HFFc6 (cell line): ENCODE results near the gene APOL4. TPM values are rescaled to one million over a fixed set of nuclear protein-coding genes. Genes with fewer than 3 reads are reported as not detected.

Source experiments
- DNase-seq: peaks from one replicate; pipeline ENCODE4 v3.0.0-alpha.2; 2018
- H3K27ac Mint-ChIP-seq: 2 replicates; pipeline ENCODE4 v1.8.0; 2020; ENCODE audit warnings: mild to moderate bottlenecking, mixed read lengths
- H3K27me3 Mint-ChIP-seq: 2 replicates; pipeline ENCODE4 v1.8.0; 2021; ENCODE audit warnings: mild to moderate bottlenecking, moderate library complexity, mixed read lengths; ENCODE audit not compliant: insufficient read depth
- H3K36me3 Mint-ChIP-seq: 2 replicates; pipeline ENCODE4 v1.8.0; 2021; ENCODE audit warnings: low read depth, mixed read lengths
- H3K4me1 Mint-ChIP-seq: 2 replicates; pipeline ENCODE4 v1.8.0; 2020; ENCODE audit warnings: low read depth, mixed read lengths
- H3K4me3 Mint-ChIP-seq: 2 replicates; pipeline ENCODE4 v1.8.0; 2020; ENCODE audit warnings: mild to moderate bottlenecking, moderate library complexity, mixed read lengths
- H3K9me3 Mint-ChIP-seq: 2 replicates; pipeline ENCODE4 v1.8.0; 2020; ENCODE audit warnings: mild to moderate bottlenecking, mixed read lengths
- total RNA-seq, 6 experiments: library from RNA; stranded (reverse); fragmentation: NEBNext Ultra II Directional; extraction: Animal tissue kit (Norgen Biotek cat#: 25700); gene quantifications; 2 replicates in 1 of 6; 3 replicates in 5 of 6; pipeline ENCODE4 v1.2.3, GENCODE V29; 2021
- TF ChIP-seq, protein P1 (sequence below): fragments of 200-600 bp; sonication (generic); IDR thresholded peaks from 2 replicates; pipeline ENCODE4 v1.5.0; 2021; ENCODE audit warnings: antibody characterized with exemption, mild to moderate bottlenecking

The APOL4 gene
- total RNA-seq, 6 experiments from 2014 or later = not detected

DNA sequence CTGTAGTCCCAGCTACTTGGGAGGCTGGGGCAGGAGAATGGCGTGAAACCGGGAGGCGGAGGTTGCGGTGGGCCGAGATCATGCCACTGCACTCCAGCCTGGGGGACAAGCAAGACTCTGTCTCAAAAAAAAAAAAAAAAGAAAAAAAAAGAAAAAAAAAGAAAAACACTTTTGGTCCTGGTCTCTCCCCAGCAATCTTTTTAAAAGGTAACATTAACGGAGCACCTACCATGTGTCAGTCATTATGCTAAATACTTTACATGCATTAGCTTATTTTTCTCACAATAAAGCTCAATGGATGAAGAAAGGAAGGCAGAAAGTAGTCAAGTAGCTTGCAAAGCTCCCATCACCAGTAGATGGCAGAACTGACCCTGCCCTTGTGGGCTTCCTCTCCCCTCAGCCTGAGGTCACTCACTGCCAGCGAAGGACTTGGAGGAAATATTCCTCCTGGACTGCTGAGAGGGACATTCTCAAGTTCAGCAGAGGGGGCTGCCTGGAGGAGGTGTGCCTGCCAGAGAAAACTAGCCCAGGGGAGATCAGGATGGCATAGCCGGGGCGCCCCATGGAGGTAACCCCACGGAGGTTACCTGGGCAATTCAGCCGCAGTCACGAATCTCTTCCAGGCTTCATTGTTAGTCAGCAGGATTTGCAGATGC is 56.6 kb downstream of the APOL4 start:
- Mint-ChIP-seq H3K4me1 (peaks cover 16% of the 10 kb centered on the region), H3K4me3 (peak overlapping the region; percentile 34; the same call in 1 of the 2 replicates), H3K27me3 (peaks cover 32% of the 10 kb centered on the region), H3K27ac (peak overlapping the region; percentile 25; the same call in 1 of the 2 replicates), H3K36me3 (no peaks in the 10 kb centered on the region), H3K9me3 (no peaks in the 10 kb centered on the region)
- TF ChIP-seq, protein P1, sequence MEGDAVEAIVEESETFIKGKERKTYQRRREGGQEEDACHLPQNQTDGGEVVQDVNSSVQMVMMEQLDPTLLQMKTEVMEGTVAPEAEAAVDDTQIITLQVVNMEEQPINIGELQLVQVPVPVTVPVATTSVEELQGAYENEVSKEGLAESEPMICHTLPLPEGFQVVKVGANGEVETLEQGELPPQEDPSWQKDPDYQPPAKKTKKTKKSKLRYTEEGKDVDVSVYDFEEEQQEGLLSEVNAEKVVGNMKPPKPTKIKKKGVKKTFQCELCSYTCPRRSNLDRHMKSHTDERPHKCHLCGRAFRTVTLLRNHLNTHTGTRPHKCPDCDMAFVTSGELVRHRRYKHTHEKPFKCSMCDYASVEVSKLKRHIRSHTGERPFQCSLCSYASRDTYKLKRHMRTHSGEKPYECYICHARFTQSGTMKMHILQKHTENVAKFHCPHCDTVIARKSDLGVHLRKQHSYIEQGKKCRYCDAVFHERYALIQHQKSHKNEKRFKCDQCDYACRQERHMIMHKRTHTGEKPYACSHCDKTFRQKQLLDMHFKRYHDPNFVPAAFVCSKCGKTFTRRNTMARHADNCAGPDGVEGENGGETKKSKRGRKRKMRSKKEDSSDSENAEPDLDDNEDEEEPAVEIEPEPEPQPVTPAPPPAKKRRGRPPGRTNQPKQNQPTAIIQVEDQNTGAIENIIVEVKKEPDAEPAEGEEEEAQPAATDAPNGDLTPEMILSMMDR = peak; percentile 83
- peak; percentile 62 for DNase-seq

DNA sequence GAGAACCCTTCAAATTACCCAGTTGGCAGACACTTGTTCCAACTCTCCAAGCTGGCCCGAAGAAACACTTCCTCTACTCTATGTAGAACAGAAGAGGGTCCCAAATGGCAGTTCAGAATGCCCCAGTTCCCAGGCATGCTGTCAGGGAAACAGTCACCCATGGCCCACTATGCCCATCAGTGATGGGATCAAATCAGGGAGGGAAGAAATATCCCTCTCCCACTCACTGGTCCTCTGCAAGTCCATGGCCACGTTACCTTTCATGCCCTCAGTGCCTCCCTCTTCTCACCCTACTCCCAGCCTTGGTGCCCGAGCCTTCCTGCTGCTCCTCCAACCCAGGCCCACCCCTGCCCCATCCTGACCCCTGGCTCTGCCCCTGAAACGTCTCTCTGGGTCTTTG is 57.7 kb downstream of the APOL4 start:
- H3K9me3 Mint-ChIP-seq = no peaks in the 10 kb centered on the region
- no peak overlapping the region for H3K4me3 Mint-ChIP-seq
- TF ChIP-seq, protein P1 = no peak
- DNase-seq = no peak
- H3K27me3 Mint-ChIP-seq = peaks cover 28% of the 10 kb centered on the region
- peaks cover 16% of the 10 kb centered on the region for H3K4me1 Mint-ChIP-seq
- no peak overlapping the region for H3K27ac Mint-ChIP-seq
- no peaks in the 10 kb centered on the region for H3K36me3 Mint-ChIP-seq

DNA sequence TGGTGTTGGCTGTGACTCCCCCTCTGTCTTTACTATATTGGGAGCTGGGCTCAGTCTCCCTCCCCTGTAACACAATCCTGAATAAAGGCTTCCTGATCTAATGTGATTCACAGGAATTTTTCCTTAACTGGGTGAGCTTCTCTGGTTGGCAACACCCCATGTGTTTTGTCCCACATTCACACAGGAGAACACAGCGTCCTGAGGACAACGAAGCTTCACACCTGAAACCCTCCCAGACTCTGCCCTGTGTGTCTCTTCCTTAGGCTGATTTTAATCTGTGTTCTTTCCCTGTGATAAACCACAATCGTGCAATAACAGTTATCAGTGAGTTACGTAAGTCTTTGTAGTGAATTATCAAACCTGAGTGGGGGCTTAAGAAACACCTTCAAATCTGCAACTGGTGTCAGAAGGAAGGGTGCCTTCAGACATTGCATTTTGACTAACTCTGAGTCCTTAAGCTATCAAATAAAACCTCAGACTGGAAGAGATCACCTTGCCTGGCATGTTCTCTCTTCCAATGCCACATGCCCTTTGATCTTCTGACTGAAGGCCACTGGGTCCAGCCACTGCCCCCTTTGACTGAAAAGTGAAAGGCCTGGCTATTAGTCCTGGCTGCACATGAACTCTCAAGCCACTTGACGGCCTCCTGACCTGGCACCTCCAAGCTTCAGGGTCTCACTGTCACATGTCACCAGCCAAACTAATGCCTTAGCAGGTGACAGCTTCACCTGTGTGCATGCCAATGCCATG is 58.4 kb downstream of the APOL4 start:
- peaks cover 28% of the 10 kb centered on the region for H3K27me3 Mint-ChIP-seq
- peaks cover 16% of the 10 kb centered on the region for H3K4me1 Mint-ChIP-seq
- no peak overlapping the region for H3K4me3 Mint-ChIP-seq
- TF ChIP-seq, protein P1 = no peak
- H3K27ac Mint-ChIP-seq = no peak overlapping the region
- no peaks in the 10 kb centered on the region for H3K9me3 Mint-ChIP-seq
- H3K36me3 Mint-ChIP-seq = no peaks in the 10 kb centered on the region
- no peak for DNase-seq

DNA sequence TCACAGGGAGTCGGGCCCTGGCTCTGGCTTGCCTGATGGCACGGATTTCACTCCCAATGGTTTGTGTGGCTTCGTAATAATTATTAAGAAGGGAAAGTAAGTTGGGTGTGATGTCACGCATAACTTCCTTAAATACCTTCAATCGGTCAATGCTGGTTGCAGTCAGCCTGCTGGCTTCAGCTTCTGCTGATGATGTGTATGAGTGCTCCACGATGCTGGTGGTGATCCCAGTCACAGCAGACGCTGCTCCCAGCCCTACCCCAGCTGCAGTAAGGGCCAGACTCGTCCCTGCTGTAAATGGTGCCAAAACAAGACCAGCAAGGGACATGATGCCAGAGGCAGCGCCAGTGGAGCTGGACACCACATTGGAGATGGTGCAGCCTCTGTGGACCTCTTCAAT is 60.1 kb downstream of the APOL4 start:
- Mint-ChIP-seq H3K36me3 (no peaks in the 10 kb centered on the region), H3K27me3 (peaks cover 26% of the 10 kb centered on the region), H3K9me3 (no peaks in the 10 kb centered on the region), H3K27ac (no peak overlapping the region), H3K4me3 (no peak overlapping the region), H3K4me1 (peaks cover 28% of the 10 kb centered on the region)
- TF ChIP-seq, protein P1 = no peak
- DNase-seq = no peak

Other genes starting within 250 kb of the APOL4 start
- gene RBFOX2, start 173.0 kb downstream of the APOL4 start, total RNA-seq = 100 to 1,000 TPM; 139 to 165 (median 155) TPM
- gene APOL3, start 41.1 kb downstream of the APOL4 start, total RNA-seq = 1 to 10 TPM; 1.0 to 2.3 (median 2.2) TPM
- 10 to 100 TPM; 27.7 to 42.5 (median 38.5) TPM for gene APOL2, start 37.7 kb upstream of the APOL4 start, total RNA-seq
- 1 to 10 TPM in 4 of 6 experiments, under 1 TPM in 2; 0.55 to 6.2 (median 4.9) TPM for gene APOL1, start 51.3 kb upstream of the APOL4 start, total RNA-seq
- 1,000 to 10,000 TPM in 2 of 6 experiments, 100 to 1,000 TPM in 4; 881 to 1,084 (median 937) TPM for gene MYH9, start 186.2 kb upstream of the APOL4 start, total RNA-seq